Measurements from ENCODE around the gene CYP21A2.

CYP21A2 gene

DNA sequence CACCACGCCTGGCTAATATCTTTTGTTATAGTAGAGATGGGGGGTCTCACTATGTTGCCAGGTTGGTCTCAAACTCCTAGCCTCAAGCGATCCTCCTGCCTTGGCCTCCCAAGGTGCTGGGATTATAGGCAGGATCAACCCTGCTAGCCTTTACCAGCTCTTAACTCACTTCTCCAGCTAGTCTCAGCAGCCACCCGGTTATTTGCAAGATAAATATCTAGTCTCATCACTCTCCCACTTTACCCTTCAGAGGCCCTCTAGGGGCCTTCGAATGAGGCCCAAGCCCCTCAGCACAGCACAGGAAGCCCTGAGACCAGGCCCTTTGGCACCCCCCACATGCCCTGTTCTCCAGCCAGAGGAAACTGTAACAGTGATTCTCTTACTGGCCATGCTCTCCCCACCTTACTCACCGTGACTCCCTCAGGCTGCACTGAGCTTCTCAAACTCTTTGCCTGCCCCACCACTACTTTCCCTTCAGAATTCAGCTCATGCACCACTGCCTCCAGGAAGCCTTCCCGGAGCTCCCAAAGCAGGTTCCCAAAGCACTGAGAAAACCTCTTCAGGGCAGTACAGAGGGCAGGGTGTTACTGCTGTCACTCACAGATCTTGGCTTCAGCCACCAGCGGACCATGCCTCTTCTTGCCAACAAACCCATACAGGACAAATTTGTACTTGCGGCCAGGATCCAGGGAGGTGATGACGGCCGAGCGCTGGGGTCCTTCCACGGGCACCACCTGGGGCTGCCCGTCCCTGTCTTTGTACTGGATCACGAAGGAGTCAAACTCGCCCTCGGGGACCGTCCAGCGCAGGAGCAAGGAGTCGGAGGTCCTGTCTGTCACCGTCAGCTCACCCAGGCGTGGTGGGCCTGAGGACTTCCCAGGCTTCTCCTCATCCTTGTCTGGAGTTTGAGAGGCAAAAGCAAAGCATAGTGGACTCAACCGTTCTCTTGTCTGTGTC, 45.9 kb downstream of the CYP21A2 start:
- no peak for DNase-seq

DNA sequence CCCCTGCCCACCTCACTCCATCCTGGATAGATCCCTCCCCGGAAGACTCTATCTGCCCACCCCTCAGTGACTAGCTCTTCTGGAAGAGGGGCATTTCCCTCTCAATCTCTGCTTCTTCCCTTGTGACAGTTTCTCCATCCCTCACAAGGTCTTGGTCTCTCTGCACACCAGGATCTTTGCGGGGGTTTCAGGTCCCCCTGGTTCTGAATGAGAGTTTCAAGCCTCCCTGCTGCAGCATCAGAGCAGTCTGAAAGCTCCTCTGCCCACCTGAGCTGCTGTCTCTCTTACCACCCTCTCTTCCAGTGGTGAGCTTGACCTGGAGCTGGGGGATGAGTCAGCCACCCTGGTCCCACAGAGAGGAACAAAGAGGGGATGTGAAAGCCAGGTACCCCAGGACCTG, 46.6 kb downstream of the CYP21A2 start:
- no peak for DNase-seq

- DNase-seq, result no peak
Observed at GRCh38 chr6:32085759-32086459, 47.7 kb downstream of the CYP21A2 start.

DNA sequence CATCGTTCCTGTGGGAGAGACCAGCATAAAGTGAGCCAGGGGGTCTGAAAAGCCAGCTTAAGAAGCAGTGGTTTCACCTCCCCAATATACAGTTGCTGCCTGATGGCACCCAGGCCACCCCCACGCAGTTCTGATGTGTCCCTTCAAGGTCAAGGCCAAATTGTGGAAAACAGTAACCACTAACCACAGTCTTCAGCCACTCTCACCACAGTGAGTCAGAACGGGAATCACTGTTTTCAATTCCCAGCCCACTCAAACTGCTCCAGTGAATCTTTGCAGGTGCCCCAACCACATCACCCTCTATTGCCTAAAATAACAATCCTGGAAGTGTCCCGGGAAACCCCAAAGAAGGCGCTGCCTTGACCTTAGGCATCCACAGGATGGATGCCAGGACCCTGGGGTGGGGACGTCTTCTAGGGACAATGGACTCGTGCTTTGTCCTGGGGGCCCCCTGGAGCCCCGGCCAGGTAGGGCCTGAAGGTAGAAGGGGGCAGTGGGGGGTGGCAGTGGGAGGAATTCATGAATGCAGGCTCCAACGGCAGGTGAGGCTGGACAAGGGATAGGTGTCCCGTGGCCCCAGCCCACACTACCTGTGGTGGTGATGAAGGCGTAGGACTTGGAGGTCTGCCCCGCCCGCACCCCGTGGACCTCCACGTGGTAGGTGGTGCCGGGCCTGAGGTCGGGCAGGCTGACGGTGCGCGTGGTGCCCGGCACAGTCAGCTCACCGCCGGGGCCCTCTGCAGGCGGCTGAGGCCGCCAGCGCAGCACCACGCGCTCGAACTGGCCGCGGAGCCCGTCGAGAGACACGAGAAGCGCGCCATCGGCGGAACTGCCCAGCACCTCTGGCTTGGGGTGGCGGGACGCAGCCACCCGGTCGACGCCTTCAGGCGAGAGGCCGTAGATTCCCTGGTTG, 48.7 kb downstream of the CYP21A2 start:
- peak; percentile 64 to 66 for DNase-seq

DNA sequence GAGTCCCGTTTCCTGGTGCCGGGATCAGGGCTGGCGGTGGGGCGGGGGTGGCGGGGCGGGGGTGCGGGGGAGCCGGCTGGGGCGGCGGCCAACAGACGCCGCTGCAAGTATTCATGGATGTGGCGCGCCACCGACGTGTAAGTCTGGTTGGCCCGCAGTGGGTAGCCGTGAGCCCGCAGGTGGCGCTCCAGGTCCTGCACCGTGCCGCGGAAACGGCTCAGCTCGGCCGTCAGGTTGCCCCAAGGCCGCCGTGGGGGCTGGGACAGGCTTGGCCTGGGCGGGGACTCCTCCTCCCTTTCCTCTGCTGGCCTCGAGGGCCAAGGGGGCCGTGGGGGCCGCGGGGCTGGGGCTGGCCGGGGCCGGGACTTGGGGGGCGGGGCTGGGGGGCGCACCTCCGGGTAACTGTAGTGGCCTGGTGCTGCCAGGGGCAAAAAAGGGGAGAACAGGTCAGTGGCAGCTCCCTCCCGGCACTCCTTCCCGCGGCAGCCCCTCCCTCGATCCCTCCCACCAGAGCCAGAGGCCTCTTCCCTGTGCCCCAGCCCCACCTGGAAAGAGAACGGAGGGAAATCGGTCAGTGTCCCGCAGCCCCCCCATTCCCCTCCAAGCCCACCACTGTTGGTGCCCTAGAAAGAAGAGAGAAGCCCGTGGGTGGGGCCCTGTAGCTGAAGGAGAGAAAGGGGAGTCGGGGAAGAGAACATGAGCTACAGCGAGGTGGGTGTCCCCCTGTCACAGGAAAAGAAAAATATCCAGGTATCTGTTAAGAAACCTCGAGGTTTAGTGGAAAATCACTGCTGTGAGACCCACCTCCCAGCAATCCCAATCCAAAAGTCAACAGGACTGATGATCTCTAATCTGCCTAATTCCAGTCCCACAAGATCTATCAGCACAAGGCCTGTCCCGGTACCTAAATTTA, 49.6 kb downstream of the CYP21A2 start:
- peak; percentile 81 to 86 for DNase-seq

DNA sequence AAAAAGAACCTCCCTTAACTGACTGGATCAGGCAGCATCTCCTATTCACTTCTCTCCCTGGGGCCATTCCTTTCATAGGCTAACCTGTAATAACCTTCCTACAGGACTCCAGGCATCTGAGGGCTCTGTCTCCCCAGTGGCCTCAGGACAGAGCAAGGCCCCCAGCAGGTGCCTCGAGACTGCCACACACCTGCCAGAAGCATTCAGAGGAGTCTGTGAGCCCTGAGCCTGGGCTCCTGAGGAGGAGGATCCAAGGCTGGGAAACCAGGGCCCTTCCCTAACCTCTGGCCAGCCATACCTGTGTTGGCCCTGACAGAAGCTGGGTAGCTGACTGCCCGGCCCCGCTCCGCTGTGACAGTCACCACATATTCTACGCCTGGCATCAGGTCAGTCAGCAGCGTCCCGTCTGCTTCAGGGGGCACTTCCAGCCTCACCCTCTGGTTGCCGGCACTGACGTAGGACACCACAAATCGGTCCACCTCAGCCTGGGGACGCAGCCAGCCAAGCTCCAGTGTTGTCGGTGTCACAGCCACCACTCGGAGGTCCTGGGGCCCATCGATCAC, 50.4 kb downstream of the CYP21A2 start:
- no peak for DNase-seq

- no peak for DNase-seq
Observed at GRCh38 chr6:32089082-32089828, 51.0 kb downstream of the CYP21A2 start.
